BJ (cell line): Measurements from ENCODE around the gene ACTR10. TPM values are rescaled to one million over a fixed set of nuclear protein-coding genes. Genes with fewer than 3 reads are reported as not detected.

ENCODE experiments used
- CTCF ChIA-PET: fragments of 350-600 bp; formaldehyde crosslinking; extraction: SDS; loops from one replicate; lab custom pipeline; 2021; ENCODE audit warnings: antibody characterized with exemption, inconsistent platforms; lab: Yijun Ruan, JAX
- POLR2A ChIA-PET: fragments of 300-600 bp; sonication (Branson Sonifier 250); formaldehyde crosslinking; extraction: SDS; loops from one replicate; lab custom pipeline; 2021; ENCODE audit warnings: antibody characterized with exemption; lab: Charles Lee
- DNase-seq: peaks from one replicate; pipeline ENCODE4 v3.0.0-alpha.2; 2011; ENCODE audit warnings: low read depth
- H3K27me3 ChIP-seq: 2 replicates; pipeline ENCODE4 v1.6.0; 2011; ENCODE audit warnings: low read length; ENCODE audit not compliant: control insufficient read depth, insufficient read depth
- H3K36me3 ChIP-seq: 2 replicates; pipeline ENCODE4 v1.5.1; 2011; ENCODE audit warnings: low read length; ENCODE audit not compliant: control insufficient read depth, insufficient read depth
- H3K4me3 ChIP-seq: 2 replicates; pipeline ENCODE4 v1.5.1; 2011; ENCODE audit warnings: low read depth, mild to moderate bottlenecking, control low read depth, low read length
- CTCF ChIP-seq: IDR thresholded peaks from 2 replicates; pipeline ENCODE4 v1.5.1; 2011; ENCODE audit warnings: low read depth, mild to moderate bottlenecking, control low read depth, inconsistent platforms, low read length, moderate library complexity; ENCODE audit not compliant: insufficient read depth
- polyA plus RNA-seq: library from polyadenylated mRNA; depleted of rRNA; stranded (reverse); fragments of >200 nt; gene quantifications from 2 replicates; pipeline ENCODE4 v1.2.3, GENCODE V29; 2011; rRNA removed
- small RNA-seq: library from RNA; depleted of rRNA; stranded (forward); fragments of <200 nt; gene quantifications from one replicate; pipeline ENCODE3, GENCODE V24; 2012; ENCODE audit warnings: low replicate concordance, low read depth; ENCODE audit not compliant: insufficient read length

The ACTR10 gene
- polyA plus RNA-seq, 1 experiment: 48.6 TPM

GRCh38 chr14:58283730-58284129, 83.8 kb downstream of the ACTR10 start:
- peaks cover 2% of the 10 kb centered on the region; the same call in 1 of the 2 replicates for H3K36me3 ChIP-seq
- no peak overlapping the region for H3K4me3 ChIP-seq
- CTCF ChIA-PET: interaction anchor here (0.7 kb wide), 1 partner anchor 1077 kb away, joined by 3 read pairs; no protein-coding TSS in a partner anchor
- TF ChIP-seq CTCF: no peak
- no peaks in the 10 kb centered on the region for H3K27me3 ChIP-seq
- POLR2A ChIA-PET: no interaction called here
- DNase-seq: no peak

GRCh38 chr14:58285132-58285531, 85.2 kb downstream of the ACTR10 start:
- Histone ChIP-seq H3K4me3 (no peak overlapping the region), H3K27me3 (no peaks in the 10 kb centered on the region), H3K36me3 (peaks cover 5% of the 10 kb centered on the region)
- POLR2A ChIA-PET: no interaction called here
- no peak for DNase-seq
- TF ChIP-seq CTCF: no peak
- CTCF ChIA-PET: no interaction called here

Small RNAs within 50 kb of the gene (small RNA-seq; reads per million reads assigned to genes)
- not detected for gene RN7SL598P

Other genes starting within 250 kb of the ACTR10 start
- gene ARMH4, start 47.9 kb upstream of the ACTR10 start, polyA plus RNA-seq: 1.6 and 1.8 TPM in 2 replicates
- gene PSMA3, start 44.7 kb downstream of the ACTR10 start, polyA plus RNA-seq: 129 and 210 TPM in 2 replicates
- gene ARID4A, start 98.4 kb downstream of the ACTR10 start, polyA plus RNA-seq: 3.3 and 6.5 TPM in 2 replicates
- gene TOMM20L, start 195.8 kb downstream of the ACTR10 start, polyA plus RNA-seq: not detected in 2 replicates
- 20.0 and 21.5 TPM in 2 replicates for gene TIMM9, start 227.4 kb downstream of the ACTR10 start, polyA plus RNA-seq
- 9.4 and 13.1 TPM in 2 replicates for gene KIAA0586, start 227.6 kb downstream of the ACTR10 start, polyA plus RNA-seq